Tibial artery (tissue), 4 donors: Measurements from ENCODE around the gene LGALS14.

Experiments
- DNase-seq, 2 donors: peaks; one replicate each; pipeline ENCODE4 v3.0.0-alpha.2; 2019
- H3K27ac ChIP-seq, 2 donors: fragments of 200-600 bp; sonication (generic) in 1 of 2; 1 replicate in 1 of 2; 2 replicates in 1 of 2; pipeline ENCODE4 v1.5.1; 2018 to 2019; ENCODE audit warnings: mild to moderate bottlenecking in 1 of 2
- H3K27me3 ChIP-seq, 2 donors: fragments of 200-600 bp; sonication (generic) in 1 of 2; one replicate each; pipeline versions ENCODE4 v1.5.1 to v1.6.0; 2016 to 2019
- H3K36me3 ChIP-seq, 3 donors: fragments of 200-600 bp; sonication (generic) in 2 of 3; one replicate each; pipeline ENCODE4 v1.5.1; 2016 to 2019; ENCODE audit warnings: mild to moderate bottlenecking in 2 of 3
- H3K4me1 ChIP-seq, 4 donors: fragments of 200-600 bp; sonication (generic) in 2 of 4; 1 replicate in 3 of 4; 2 replicates in 1 of 4; pipeline ENCODE4 v1.5.1; 2016 to 2019
- H3K4me3 ChIP-seq, 2 donors: fragments of 200-600 bp; sonication (generic) in 1 of 2; 1 replicate in 1 of 2; 2 replicates in 1 of 2; pipeline ENCODE4 v1.5.1; 2018 to 2019; ENCODE audit warnings: mild to moderate bottlenecking in 2 of 2
- H3K9me3 ChIP-seq, 3 donors: fragments of 200-600 bp; sonication (generic) in 1 of 3; one replicate each; pipeline ENCODE4 v1.5.1; 2016 to 2019
- intact Hi-C: fragments of 100-400 bp; cut with DNase I; formaldehyde crosslinking; loops from one replicate; pipeline ENCODE4 v1.15.0; 2023; ENCODE audit warnings: low total_unique reads
- TF ChIP-seq, protein P1 (sequence below), 2 experiments: fragments of 200-600 bp in 1 of 2; fragments of 450-650 bp in 1 of 2; IDR thresholded peaks; one replicate each; pipeline ENCODE4 v1.5.1; 2017 to 2019; ENCODE audit warnings: antibody characterized with exemption in 2 of 2, mild to moderate bottlenecking in 1 of 2, moderate library complexity in 1 of 2

The LGALS14 gene

GRCh38 chr19:39731685-39732084 lies 27.4 kb downstream of the LGALS14 start:
- Histone ChIP-seq H3K27ac (no peak overlapping the region), H3K4me1 (no peaks in the 10 kb centered on the region), H3K9me3 (no peaks in the 10 kb centered on the region), H3K36me3 (no peaks in the 10 kb centered on the region), H3K4me3 (no peak overlapping the region), H3K27me3 (no peaks in the 10 kb centered on the region)
- DNase-seq, result no peak
- intact Hi-C loops, result no loop called here
- TF ChIP-seq, protein P1, sequence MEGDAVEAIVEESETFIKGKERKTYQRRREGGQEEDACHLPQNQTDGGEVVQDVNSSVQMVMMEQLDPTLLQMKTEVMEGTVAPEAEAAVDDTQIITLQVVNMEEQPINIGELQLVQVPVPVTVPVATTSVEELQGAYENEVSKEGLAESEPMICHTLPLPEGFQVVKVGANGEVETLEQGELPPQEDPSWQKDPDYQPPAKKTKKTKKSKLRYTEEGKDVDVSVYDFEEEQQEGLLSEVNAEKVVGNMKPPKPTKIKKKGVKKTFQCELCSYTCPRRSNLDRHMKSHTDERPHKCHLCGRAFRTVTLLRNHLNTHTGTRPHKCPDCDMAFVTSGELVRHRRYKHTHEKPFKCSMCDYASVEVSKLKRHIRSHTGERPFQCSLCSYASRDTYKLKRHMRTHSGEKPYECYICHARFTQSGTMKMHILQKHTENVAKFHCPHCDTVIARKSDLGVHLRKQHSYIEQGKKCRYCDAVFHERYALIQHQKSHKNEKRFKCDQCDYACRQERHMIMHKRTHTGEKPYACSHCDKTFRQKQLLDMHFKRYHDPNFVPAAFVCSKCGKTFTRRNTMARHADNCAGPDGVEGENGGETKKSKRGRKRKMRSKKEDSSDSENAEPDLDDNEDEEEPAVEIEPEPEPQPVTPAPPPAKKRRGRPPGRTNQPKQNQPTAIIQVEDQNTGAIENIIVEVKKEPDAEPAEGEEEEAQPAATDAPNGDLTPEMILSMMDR (IDR thresholded peaks at IDR 0.05), result no peak

GRCh38 chr19:39733841-39734240 lies 29.6 kb downstream of the LGALS14 start:
- Histone ChIP-seq H3K27me3 (no peaks in the 10 kb centered on the region), H3K9me3 (no peaks in the 10 kb centered on the region), H3K36me3 (no peaks in the 10 kb centered on the region), H3K4me3 (no peak overlapping the region), H3K27ac (no peak overlapping the region), H3K4me1 (no peaks in the 10 kb centered on the region)
- no peak for DNase-seq
- intact Hi-C loops, result no loop called here
- TF ChIP-seq, protein P1 (IDR thresholded peaks at IDR 0.05), result no peak

DNA sequence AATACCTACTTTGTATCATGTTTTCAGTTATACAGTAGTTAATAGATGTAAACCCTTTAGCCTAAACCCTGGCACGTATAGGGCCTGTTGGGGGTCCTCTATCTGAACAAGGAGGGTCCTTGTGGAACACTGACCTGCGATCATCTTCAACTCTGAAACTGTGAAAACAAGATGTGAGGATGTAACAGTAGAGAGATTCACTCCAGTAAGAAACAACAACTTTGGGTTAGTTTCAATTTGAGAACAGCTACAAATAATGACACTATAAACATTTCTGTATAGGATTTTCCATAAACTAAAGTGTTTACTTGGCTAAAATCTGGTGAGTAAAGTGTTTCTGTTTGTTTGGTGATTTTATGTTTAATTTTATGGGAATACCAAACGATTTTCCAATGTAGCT lies 31.4 kb downstream of the LGALS14 start:
- no peak for DNase-seq
- H3K27me3 ChIP-seq, result no peaks in the 10 kb centered on the region
- H3K36me3 ChIP-seq, result no peaks in the 10 kb centered on the region
- no peak overlapping the region for H3K27ac ChIP-seq
- intact Hi-C loops, result no loop called here
- no peak overlapping the region for H3K4me3 ChIP-seq
- no peaks in the 10 kb centered on the region for H3K9me3 ChIP-seq
- H3K4me1 ChIP-seq, result no peaks in the 10 kb centered on the region
- TF ChIP-seq, protein P1 (IDR thresholded peaks at IDR 0.05), result no peak

GRCh38 chr19:39736088-39736487 lies 31.8 kb downstream of the LGALS14 start:
- H3K27me3 ChIP-seq, result no peaks in the 10 kb centered on the region
- H3K4me1 ChIP-seq, result no peaks in the 10 kb centered on the region
- TF ChIP-seq, protein P1 (IDR thresholded peaks at IDR 0.05), result no peak
- H3K4me3 ChIP-seq, result no peak overlapping the region
- no peak overlapping the region for H3K27ac ChIP-seq
- DNase-seq, result no peak
- no peaks in the 10 kb centered on the region for H3K36me3 ChIP-seq
- H3K9me3 ChIP-seq, result no peaks in the 10 kb centered on the region
- intact Hi-C loops, result no loop called here

- TF ChIP-seq, protein P1 (IDR thresholded peaks at IDR 0.05), result no peak
- Histone ChIP-seq H3K27ac (no peak overlapping the region), H3K27me3 (no peaks in the 10 kb centered on the region), H3K36me3 (no peaks in the 10 kb centered on the region), H3K4me3 (no peak overlapping the region), H3K9me3 (no peaks in the 10 kb centered on the region), H3K4me1 (no peaks in the 10 kb centered on the region)
- DNase-seq, result no peak
- intact Hi-C loops, result no loop called here
Measured at GRCh38 chr19:39737351-39737750, 33.1 kb downstream of the LGALS14 start.

GRCh38 chr19:39737891-39738290 lies 33.6 kb downstream of the LGALS14 start, which contains the start of gene CLC:
TSS of gene CLC (minus strand) at chr19:39738029. CDS start at chr19:39737952, 77 bp downstream.
- intact Hi-C loops, result no loop called here
- Histone ChIP-seq H3K27ac (no peak within 1 kb of the TSS), H3K36me3 (no peaks in the 10 kb centered on the region), H3K4me3 (no peak within 1 kb of the TSS), H3K9me3 (no peaks in the 10 kb centered on the region), H3K4me1 (no peaks in the 10 kb centered on the region), H3K27me3 (no peaks in the 10 kb centered on the region)
- TF ChIP-seq, protein P1 (IDR thresholded peaks at IDR 0.05), result no peak
- no peak for DNase-seq
